Measurements from ENCODE around the gene HAO2. TPM values are rescaled to one million over a fixed set of nuclear protein-coding genes. Genes with fewer than 3 reads are reported as not detected.

HAO2 gene
- total RNA-seq, 1 experiment from 2014 or later: 0.13 TPM

DNA sequence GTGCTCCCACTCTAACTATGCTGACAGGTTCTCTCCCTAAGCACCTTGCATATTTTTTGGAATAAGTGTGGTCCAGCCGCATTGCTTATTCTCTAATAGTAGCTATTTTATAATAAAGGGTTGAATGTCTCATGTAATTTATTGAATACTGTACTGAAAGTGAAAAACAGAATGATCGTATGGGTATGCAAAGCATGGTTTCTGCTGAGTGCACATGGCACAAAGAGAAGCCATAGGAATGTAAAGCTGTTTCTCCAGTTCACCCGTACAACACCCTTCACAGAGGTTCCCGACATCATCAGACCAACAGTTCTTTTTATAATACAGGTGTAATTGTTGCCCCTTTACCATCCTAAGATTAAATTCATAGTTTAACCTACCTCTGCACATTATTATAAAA lies 8.9 kb upstream of the HAO2 start:
- H3K9ac ChIP-seq (ENCODE audit: extremely low read depth, insufficient read length, low read length): no peak overlapping the region
- no peak overlapping the region for H2AK5ac ChIP-seq (ENCODE audit: insufficient read length, low read length)
- no peaks in the 10 kb centered on the region for H3K27me3 ChIP-seq (ENCODE audit: insufficient read depth, low read length)
- no peaks in the 10 kb centered on the region for H3K9me3 ChIP-seq (ENCODE audit: control insufficient read depth, low read depth, low read length)
- no CpG with 5 or more reads among the region's 4 CpGs for WGBS (ENCODE audit: extremely low coverage, insufficient read length, low lambda C conversion rate)
- H3K27ac ChIP-seq (ENCODE audit: insufficient read length, low read depth, low read length): no peak overlapping the region
- no peak overlapping the region for H3T11ph ChIP-seq (ENCODE audit: low read length)
- no peak overlapping the region for H2BK120ac ChIP-seq (ENCODE audit: low read depth, low read length, poor library complexity, severe bottlenecking)
- H3K4me2 ChIP-seq (ENCODE audit: insufficient read depth, insufficient read length, low read length): no peak overlapping the region
- DNase-seq: no peak
- no peak overlapping the region for H4K8ac ChIP-seq (replicated peaks; ENCODE audit: insufficient read length, low read depth, low read length)
- Mint-ChIP-seq H3K4me3 (no peak overlapping the region), H3K9me3 (peaks cover 3 to 15% of the 10 kb centered on the region in 2 experiments), H3K4me1 (peaks cover 13 to 25% of the 10 kb centered on the region in 2 experiments), H3K36me3 (ENCODE audit: insufficient read depth in 1 of 3, low read depth in 3 of 3) (peaks cover 9 to 16% (median 11%) of the 10 kb centered on the region in 3 experiments), H3K27me3 (ENCODE audit: low read depth) (peaks cover 3% of the 10 kb centered on the region), H3K27ac (no peak overlapping the region)
- TF ChIP-seq, protein P1, sequence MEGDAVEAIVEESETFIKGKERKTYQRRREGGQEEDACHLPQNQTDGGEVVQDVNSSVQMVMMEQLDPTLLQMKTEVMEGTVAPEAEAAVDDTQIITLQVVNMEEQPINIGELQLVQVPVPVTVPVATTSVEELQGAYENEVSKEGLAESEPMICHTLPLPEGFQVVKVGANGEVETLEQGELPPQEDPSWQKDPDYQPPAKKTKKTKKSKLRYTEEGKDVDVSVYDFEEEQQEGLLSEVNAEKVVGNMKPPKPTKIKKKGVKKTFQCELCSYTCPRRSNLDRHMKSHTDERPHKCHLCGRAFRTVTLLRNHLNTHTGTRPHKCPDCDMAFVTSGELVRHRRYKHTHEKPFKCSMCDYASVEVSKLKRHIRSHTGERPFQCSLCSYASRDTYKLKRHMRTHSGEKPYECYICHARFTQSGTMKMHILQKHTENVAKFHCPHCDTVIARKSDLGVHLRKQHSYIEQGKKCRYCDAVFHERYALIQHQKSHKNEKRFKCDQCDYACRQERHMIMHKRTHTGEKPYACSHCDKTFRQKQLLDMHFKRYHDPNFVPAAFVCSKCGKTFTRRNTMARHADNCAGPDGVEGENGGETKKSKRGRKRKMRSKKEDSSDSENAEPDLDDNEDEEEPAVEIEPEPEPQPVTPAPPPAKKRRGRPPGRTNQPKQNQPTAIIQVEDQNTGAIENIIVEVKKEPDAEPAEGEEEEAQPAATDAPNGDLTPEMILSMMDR (conservative IDR thresholded peaks at IDR 0.05): no peak
- H3K23ac ChIP-seq (ENCODE audit: insufficient read length, low read depth, low read length): no peak overlapping the region
- H2BK5ac ChIP-seq (ENCODE audit: insufficient read length, low read length): no peak overlapping the region
- no peaks in the 10 kb centered on the region for H3K79me1 ChIP-seq (ENCODE audit: insufficient read depth, low read depth, low read length, poor library complexity, severe bottlenecking)
- H3K14ac ChIP-seq (ENCODE audit: insufficient read depth, low read length): no peak overlapping the region
- H2BK20ac ChIP-seq (ENCODE audit: low read depth, low read length, poor library complexity, severe bottlenecking): no peak overlapping the region
- no peaks in the 10 kb centered on the region for H3K23me2 ChIP-seq (ENCODE audit: insufficient read length, low read depth, low read length, poor library complexity, severe bottlenecking)
- no peak overlapping the region for H3K18ac ChIP-seq (ENCODE audit: insufficient read length, low read depth, low read length)
- H2BK12ac ChIP-seq (ENCODE audit: insufficient read length, low read depth, low read length): no peak overlapping the region
- H4K91ac ChIP-seq (ENCODE audit: insufficient read length, low read depth, low read length): no peak overlapping the region
- no peak overlapping the region for H2AFZ ChIP-seq (ENCODE audit: low read length)
- no peaks in the 10 kb centered on the region for H3K4me1 ChIP-seq (ENCODE audit: insufficient read depth, low read length)
- no peaks in the 10 kb centered on the region for H3K79me2 ChIP-seq (ENCODE audit: insufficient read depth, low read length)
- H3K4ac ChIP-seq (ENCODE audit: low read depth, low read length): no peak overlapping the region
- H4K20me1 ChIP-seq (ENCODE audit: control insufficient read depth, insufficient read depth, insufficient read length): no peaks in the 10 kb centered on the region
- no peak overlapping the region for H4K5ac ChIP-seq (ENCODE audit: insufficient read length, low read depth, low read length)
- H2BK15ac ChIP-seq (ENCODE audit: low read depth, low read length): no peak overlapping the region
- no peak overlapping the region for H3K56ac ChIP-seq (ENCODE audit: insufficient read length, low read depth, low read length)
